ENCODE data around the gene GID8.

DNA sequence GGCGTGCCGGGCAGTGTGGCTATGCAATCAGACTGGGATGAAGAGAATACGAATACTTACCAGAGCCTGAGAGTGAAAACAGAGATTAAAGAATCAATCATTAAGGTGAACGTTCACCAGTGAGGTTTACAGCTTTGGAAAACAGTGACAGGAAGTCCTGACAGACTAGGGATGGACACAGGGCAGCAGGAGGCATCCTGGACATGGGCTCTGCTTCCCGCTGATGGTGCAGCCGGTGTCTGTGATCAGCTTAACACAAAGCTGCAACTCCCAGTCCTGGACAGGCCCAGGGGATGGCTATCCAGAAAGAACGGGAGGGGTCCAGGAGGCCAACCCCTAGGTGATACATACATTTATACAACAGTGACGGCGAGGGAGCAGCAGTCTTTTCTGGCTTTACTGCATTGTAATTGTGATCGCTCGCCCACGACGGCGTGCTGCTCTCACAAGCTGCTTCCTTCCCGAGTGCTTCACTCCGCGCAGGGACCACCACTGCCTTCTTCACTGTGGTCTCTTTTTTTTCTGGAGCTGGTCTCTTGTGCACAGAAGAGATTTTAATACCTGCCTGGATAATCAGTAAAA lies 32.3 kb upstream of the GID8 start:
- no peak for TF ChIP-seq CTCF (IDR thresholded peaks at IDR 0.05)
- TF ChIP-seq POLR2A (IDR thresholded peaks at IDR 0.05) = no peak
